ENCODE results near the gene DONSON. TPM values are rescaled to one million over a fixed set of nuclear protein-coding genes. Genes with fewer than 3 reads are reported as not detected.

DONSON gene
- total and polyA plus RNA-seq, 2 of the 13 experiments (the other 11 are each of a cell fraction or from before 2014, with no cell fraction given) = 35.4 to 63.6 TPM

DNA sequence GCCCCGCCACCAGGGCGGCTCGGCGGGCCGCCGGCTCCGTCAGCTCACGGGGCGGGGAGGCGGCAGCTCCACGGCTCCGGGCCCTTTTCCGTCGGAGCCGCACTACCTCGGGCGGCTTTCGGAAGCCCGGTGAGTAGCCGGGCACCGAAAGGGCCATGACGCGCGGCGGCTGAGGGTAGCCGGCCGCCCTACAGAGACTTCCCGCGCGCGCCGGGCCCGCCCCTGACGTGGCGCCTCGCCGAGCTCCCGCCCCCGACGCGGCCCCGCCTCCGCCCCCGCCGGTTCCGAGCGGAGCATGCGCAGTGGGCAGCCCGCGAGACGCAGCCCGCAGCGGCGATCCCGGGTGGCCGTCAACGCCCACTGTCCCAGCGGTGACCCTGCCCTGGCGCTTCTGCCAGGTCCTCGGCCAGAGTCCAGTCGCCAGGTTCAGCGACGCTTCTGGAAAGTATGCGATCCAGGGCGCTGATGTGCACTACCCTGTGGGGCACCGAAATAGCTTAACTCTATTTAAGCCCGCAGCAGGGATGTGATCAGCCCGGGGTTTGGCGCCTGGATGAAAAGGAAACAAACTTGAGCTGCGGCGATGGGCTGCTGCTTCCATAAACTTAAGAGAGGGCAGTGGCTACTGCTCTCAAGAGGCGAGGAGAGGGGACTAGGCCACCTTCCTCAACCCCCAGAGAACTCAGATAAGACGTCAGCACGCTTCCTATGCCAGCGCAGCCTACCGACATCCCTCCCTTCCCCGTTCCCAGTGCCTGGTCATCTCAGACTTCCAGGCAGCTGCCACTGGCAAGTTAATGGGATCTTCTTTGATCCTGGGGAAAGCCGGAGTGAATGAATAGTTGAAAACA lies at the start of gene DONSON (continued):
- no peak; the same call in 1 of the 2 replicates for TF ChIP-seq ZSCAN29 (CRISPR knock-in tag; conservative IDR thresholded peaks at IDR 0.05)
- peak; percentile 83; the same call in 1 of the 2 replicates for TF ChIP-seq ZNF710 (CRISPR knock-in tag; IDR thresholded peaks at IDR 0.05; ENCODE audit: borderline replicate concordance)
- TF ChIP-seq PRDM10 (CRISPR knock-in tag; IDR thresholded peaks at IDR 0.05; ENCODE audit: low read depth) = no peak
- 0 out of 2 replicates have a peak, but pooled peaks have one; percentile 88 for TF ChIP-seq TBP (CRISPR knock-in tag; IDR thresholded peaks at IDR 0.05)
- peak; percentile 54 for TF ChIP-seq HNRNPLL (IDR thresholded peaks at IDR 0.05; ENCODE audit: low read depth, low read length, poor library complexity, severe bottlenecking)
- no peak for TF ChIP-seq ZNF160 (CRISPR knock-in tag; IDR thresholded peaks at IDR 0.05)
- peak; percentile 74 for TF ChIP-seq TAF1 (CRISPR knock-in tag; IDR thresholded peaks at IDR 0.05)
- TF ChIP-seq GPBP1L1 (CRISPR knock-in tag; IDR thresholded peaks at IDR 0.05) = no peak
- no peak for TF ChIP-seq ZNF34 (CRISPR knock-in tag; IDR thresholded peaks at IDR 0.05; ENCODE audit: borderline replicate concordance)
- TF ChIP-seq NFE2 (CRISPR knock-in tag; IDR thresholded peaks at IDR 0.05) = no peak
- TF ChIP-seq DMAP1 (CRISPR knock-in tag; IDR thresholded peaks at IDR 0.05) = peak; percentile 75
- no peak; the same call in 1 of the 2 replicates for TF ChIP-seq SP5 (CRISPR knock-in tag; IDR thresholded peaks at IDR 0.05; ENCODE audit: borderline replicate concordance, low read depth)
- TF ChIP-seq ZNF670 (CRISPR knock-in tag; IDR thresholded peaks at IDR 0.05; ENCODE audit: borderline replicate concordance) = no peak
- TF ChIP-seq CSRNP1 (CRISPR knock-in tag; IDR thresholded peaks at IDR 0.05) = no peak; the same call in 1 of the 2 replicates
- no peak for TF ChIP-seq RFX3 (CRISPR knock-in tag; IDR thresholded peaks at IDR 0.05)
- TF ChIP-seq, protein P1, sequence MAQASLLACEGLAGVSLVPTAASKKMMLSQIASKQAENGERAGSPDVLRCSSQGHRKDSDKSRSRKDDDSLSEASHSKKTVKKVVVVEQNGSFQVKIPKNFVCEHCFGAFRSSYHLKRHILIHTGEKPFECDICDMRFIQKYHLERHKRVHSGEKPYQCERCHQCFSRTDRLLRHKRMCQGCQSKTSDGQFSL (CRISPR knock-in tag; IDR thresholded peaks at IDR 0.05) = no peak
- peak; percentile 85 for TF ChIP-seq ZSCAN21 (CRISPR knock-in tag; IDR thresholded peaks at IDR 0.05; ENCODE audit: borderline replicate concordance)
- no peak for TF ChIP-seq SP140L (CRISPR knock-in tag; IDR thresholded peaks at IDR 0.05; ENCODE audit: borderline replicate concordance)
